OCI-LY3 (cell line): Measurements from ENCODE around the gene ZRANB1.

Experiments
- EZH2phosphoT487 ChIP-seq: fragments of 200-600 bp; shearing (Covaris generic); IDR thresholded peaks from 2 replicates; pipeline ENCODE4 v1.6.1; 2018; ENCODE audit warnings: antibody characterized with exemption, mixed run types, low read depth
- TF ChIP-seq, protein P1 (sequence below): fragments of 200-600, 300-600 bp; sonication (generic); IDR thresholded peaks from 2 replicates; pipeline ENCODE4 v1.5.1; 2014; ENCODE audit warnings: antibody characterized with exemption, low read length, low read depth

DNA sequence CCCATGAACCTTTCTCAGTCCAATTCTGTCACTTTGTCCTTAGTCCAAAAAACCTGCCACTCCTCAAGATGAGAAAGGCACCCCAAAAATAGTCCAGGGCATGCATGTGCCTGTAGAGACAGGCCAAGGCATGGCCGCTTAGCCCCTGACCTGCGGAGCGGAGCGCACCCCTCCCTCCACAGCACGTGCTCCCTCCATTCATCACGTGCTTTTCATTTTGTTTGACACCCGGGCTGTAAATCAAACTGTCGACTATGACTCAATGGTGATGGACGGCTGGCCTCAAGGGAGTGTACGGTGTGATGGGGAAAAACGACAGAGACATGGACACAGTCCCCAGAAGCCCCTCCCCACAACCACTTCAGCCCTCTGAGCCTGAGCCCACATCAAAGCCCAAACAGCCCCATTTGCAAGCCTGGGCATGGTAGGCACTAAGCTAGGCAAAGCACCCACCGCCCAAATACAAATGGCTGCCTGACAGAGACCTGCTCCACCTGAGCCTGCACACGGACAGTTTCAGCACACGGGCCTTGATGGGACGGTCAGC lies 90.6 kb downstream of the ZRANB1 start:
- TF ChIP-seq, protein P1, sequence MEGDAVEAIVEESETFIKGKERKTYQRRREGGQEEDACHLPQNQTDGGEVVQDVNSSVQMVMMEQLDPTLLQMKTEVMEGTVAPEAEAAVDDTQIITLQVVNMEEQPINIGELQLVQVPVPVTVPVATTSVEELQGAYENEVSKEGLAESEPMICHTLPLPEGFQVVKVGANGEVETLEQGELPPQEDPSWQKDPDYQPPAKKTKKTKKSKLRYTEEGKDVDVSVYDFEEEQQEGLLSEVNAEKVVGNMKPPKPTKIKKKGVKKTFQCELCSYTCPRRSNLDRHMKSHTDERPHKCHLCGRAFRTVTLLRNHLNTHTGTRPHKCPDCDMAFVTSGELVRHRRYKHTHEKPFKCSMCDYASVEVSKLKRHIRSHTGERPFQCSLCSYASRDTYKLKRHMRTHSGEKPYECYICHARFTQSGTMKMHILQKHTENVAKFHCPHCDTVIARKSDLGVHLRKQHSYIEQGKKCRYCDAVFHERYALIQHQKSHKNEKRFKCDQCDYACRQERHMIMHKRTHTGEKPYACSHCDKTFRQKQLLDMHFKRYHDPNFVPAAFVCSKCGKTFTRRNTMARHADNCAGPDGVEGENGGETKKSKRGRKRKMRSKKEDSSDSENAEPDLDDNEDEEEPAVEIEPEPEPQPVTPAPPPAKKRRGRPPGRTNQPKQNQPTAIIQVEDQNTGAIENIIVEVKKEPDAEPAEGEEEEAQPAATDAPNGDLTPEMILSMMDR: no peak
- no peak for TF ChIP-seq EZH2phosphoT487
